ENCODE measurements around the gene UBE2M.

GRCh38 chr19:58572026-58572817 is 13.8 kb upstream of the UBE2M start:
- TF ChIP-seq GATA3 (IDR thresholded peaks at IDR 0.05; ENCODE audit: low read depth, low read length): no peak
- no peak for TF ChIP-seq GATA2 (IDR thresholded peaks at IDR 0.05; ENCODE audit: low read depth, low read length)
